ENCODE results near the gene STX18.

- TF ChIP-seq POLR2AphosphoS5 (IDR thresholded peaks at IDR 0.05; ENCODE audit: low read depth, low read length) = no peak
- no peak for TF ChIP-seq TAF1 (IDR thresholded peaks at IDR 0.05; ENCODE audit: low read depth, low read length)
- TF ChIP-seq SPI1 (IDR thresholded peaks at IDR 0.05; ENCODE audit: low read depth, low read length) = no peak
- TF ChIP-seq POLR2A (IDR thresholded peaks at IDR 0.05; ENCODE audit: low read depth, low read length) = no peak
- no peak for TF ChIP-seq POU2F2 (IDR thresholded peaks at IDR 0.05; ENCODE audit: low read depth, low read length)
Observed at GRCh38 chr4:4388836-4389575, 152.8 kb downstream of the STX18 start.
